Fibroblast of skin of left biceps (primary cell): ENCODE measurements around the gene FRRS1.

Experiments
- DNase-seq, 2 experiments: peaks; one replicate each; pipeline ENCODE4 v3.0.0-alpha.2; 2013; ENCODE audit warnings: low read depth in 2 of 2

The FRRS1 gene

DNA sequence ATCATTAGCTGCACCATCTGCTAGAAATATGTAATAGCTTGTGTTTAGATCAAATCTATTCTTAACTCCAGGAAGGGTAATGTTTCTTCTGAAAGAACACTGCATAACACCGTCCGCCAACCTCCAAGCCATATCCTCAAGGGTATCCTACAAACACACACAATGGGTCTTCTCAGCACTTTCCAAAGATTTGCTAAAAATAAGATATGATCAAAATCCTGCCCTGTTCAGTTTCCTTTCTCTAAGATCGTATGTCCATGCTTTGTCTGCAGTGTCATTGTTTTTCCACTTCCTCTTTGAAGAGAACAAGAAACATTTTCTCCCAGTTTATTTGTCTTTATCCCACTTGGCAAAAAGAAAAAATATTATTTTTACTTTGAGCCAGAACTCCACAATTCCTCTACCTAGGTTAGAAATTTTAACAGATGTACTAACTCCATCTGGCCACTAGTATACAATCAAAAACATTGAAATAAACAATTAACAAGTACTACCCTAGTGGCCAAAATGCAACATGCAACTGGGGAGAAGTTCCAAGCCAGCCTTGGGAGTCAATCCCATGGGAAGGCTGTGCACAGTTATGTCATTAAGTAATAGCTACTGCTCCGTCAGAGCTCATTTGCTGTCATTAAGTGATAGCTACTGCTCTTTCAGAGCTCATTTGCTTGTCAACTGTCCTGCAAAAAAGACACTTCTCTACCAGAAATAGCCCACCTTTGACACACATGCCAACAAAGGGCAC, 37.8 kb downstream of the FRRS1 start:
- no peak for DNase-seq

DNA sequence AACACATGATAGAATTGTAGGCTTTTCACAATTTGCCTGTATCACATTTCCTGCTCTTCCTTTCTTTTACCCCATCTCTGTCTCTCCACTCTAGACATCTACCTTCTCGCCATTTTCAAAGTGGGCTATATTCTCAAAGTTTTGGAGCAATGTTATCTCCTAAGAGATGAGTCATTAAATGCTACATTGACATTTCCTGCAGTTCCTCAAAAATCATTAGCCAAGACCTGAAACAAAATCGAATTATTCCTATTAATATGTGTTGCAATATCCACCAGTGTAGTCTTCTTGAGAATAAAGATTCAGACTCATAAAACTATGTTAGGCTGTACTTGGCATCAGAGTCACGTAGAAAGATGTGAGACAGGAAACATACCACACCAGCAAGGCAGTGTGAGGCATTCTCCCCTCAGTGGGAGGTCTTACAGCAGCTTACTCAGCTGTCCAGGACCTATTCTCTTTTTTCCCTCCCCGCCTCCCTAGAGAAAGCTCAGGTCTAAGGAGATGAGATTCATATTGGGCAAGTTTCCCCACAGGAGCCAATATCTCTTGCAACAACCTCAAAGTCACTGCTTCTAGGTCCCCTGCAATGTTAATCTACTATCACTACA, 38.8 kb downstream of the FRRS1 start:
- peak; percentile 64 to 67 for DNase-seq

- no peak for DNase-seq
Observed at GRCh38 chr1:99726818-99727217, 39.6 kb downstream of the FRRS1 start.

DNA sequence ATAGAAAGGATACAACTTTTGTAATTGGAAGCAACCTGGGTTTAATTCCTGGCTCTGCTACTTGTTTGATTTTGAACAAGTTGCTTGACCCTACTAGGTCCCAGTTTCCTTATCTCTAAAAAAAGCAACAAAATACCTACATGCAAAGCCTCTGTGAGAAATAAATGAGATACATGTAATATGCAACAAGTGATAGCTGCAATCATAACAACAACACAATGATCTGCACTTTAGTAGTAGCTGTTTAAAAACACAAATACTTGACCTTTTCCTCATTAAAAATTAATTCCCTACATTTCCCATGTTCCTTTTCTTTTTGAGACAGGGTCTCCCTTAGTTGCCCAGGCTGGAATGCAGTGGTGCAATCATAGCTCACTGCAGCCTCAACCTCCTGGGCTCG, 40.0 kb downstream of the FRRS1 start:
- DNase-seq: no peak

- no peak for DNase-seq
Observed at GRCh38 chr1:99725996-99726395, 40.4 kb downstream of the FRRS1 start.

DNA sequence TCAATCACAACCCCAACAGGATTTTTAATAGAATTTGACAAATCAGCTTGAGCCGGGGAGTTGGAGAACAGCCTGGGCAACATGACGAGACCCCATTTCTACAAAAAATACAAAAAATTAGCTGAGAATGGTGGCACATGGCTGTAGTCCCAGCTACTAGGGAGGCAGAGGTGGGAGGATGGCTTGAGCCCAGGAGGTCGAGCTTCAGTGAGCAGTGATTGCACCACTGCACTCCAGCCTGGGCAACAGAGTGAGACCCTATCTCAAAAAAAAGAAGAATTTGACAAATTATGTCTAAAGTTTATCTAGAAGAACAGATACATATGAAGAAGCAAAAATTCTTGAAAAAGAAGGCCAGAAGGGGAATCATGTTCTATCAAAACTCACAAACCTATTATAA, 43.2 kb downstream of the FRRS1 start:
- DNase-seq: no peak

DNA sequence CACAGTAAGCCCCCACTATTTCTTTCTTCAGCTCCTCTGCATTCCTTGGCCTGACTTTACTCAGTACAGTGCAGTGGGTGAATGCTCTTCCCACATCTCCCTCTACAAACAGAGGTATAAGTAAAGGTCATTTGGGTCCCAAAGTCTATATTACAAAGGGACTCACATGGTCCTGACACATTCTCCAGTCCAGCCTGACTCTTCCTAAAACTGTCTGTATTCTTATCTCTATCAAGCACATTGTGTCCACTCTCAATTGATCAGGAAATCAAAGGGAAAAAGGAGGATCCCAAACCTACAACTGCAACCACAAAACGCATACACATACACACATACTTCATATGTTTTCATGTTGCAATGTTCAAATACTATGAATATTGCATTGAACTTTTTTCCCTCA, 49.4 kb downstream of the FRRS1 start:
- no peak for DNase-seq

DNA sequence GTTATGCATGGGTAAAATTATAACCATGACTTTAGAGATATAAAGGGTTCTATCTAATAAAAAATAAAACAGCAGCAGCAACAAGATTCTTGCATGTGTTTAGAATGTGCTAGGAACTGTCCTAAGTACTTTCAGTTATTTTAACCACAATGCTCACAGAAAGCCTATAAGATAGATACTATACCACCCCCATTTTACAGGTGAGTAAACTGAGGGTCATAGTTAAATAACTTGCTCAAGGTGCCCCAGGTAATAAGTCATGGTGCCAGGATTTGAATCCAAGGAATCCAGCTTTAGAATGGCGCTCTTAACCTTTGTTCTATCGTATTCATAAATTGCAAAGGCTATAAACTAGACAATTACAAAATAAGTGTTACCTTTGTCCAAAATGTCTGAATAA, 53.4 kb downstream of the FRRS1 start:
- DNase-seq: no peak

DNA sequence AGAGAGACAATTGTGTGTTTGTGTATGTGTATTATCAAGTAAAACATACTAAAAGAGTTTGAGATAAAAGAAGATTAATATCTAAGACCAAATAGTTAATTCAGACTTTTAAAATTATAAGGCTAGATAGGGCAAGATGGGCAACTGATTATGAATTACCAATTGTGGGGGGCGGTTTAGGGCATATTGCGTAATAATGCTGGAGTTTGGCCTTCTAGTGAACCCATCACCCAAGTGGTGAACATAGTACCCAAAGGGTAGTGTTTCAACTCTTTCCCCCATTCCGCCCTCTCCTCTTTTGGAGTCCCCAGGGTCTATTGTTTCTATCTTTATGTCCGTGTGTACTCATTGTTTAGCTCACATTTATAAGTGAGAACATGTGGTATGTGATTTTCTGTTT, 55.4 kb downstream of the FRRS1 start:
- DNase-seq: no peak

GRCh38 chr1:99707535-99708142, 58.8 kb downstream of the FRRS1 start:
- DNase-seq: peak in 1 of 2 experiments; percentile 19

DNA sequence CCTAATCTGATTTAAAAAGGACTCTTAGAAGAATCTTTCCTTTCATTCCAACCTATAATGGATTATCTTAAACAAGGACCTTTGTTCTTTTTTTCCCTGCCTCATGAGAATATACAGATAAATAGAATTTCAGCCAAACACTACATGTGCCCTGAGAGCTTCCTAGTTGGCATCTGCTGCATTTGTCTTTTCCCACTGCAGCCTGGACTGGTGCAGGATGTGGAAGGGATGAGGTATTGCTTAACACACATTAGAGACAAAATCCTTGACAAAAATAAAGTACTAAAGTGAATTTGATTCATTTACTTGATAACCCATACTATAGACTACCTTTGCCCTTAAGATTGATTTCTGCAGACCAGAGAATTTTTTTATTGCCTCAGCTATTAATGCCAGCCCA, 61.0 kb downstream of the FRRS1 start:
- DNase-seq: no peak

DNA sequence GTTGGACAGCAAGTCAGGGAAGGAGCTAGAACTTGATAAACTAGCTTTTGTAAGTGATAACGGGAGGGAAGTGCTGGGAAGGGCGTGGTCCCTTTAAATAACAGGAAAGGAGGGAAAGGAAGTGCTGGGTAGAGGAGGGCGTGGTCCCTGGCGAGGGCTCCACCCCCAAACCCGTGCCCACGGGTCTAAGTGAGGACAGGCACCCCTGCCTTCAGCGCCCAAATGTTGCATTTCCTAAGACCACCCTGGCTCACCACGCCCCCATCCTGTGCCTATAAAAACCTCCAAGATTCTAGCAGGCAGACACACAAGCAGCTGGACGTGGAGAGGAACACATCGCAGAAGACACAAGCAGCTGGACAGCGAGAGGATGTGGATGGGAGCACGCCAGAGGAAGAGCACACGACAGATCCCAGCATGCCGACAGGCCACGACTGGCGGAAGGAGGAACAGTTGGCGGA, 62.0 kb downstream of the FRRS1 start:
- no peak for DNase-seq

DNA sequence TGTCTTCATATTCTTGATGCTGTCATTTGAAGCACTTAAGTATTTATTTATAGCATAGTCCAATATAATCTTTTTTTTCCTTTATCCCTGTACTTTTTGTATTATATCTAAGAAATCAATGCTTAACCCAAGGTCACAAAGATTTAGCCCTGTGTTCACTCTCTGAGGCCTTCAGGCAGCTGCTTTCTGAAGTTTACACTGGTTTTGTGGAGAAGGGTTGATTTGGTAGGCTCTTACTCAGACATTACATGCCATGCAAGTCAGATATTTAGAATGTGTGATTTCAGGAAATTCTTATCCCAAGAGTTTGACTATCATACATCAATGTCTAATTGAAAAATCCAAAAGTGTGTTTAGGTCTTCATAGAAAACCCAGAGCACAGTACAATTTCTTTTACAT, 64.2 kb downstream of the FRRS1 start:
- no peak for DNase-seq

DNA sequence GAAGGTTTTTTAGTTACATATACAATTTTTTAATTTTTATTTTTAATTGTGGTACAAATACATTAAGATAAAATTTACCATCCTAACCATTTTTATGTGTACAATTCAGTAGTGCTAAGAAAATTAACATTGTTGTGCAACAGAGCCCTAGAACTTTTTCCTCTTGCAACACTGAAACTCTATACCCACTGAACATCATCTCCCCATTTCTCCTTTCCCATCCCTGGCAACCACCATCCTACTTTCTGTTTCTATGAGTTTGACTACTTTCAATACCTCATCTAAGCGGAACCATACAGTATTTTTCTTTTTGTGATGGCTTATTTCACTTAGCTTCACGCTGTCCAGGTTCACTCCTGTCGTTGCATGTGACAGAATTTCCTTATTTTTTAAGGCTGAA, 66.4 kb downstream of the FRRS1 start:
- no peak for DNase-seq

- DNase-seq: no peak
Observed at GRCh38 chr1:99697580-99697979, 68.9 kb downstream of the FRRS1 start.

- DNase-seq: no peak
Observed at GRCh38 chr1:99696616-99697015, 69.8 kb downstream of the FRRS1 start.

DNA sequence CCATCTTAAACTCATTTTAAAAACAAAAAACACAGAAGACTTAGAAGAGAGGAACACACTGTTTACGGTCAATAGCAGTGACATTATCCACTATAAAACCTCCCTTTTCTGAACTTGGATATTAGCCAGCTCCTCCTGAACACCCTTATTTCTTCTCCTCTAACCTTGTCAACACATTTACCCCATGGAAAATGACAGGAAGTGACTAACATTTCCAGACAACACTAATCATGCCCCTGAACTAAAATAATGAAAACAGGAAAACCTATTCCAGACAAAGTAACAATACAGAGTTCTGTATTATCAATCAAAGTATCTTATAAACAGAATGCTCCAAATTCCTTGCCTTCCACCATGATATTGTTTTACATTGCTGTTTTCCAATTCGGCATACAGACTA, 75.3 kb downstream of the FRRS1 start:
- DNase-seq: no peak

GRCh38 chr1:99685516-99686180, 80.8 kb downstream of the FRRS1 start:
- DNase-seq: no peak

- DNase-seq: no peak
Observed at GRCh38 chr1:99682291-99682751, 84.1 kb downstream of the FRRS1 start.

DNA sequence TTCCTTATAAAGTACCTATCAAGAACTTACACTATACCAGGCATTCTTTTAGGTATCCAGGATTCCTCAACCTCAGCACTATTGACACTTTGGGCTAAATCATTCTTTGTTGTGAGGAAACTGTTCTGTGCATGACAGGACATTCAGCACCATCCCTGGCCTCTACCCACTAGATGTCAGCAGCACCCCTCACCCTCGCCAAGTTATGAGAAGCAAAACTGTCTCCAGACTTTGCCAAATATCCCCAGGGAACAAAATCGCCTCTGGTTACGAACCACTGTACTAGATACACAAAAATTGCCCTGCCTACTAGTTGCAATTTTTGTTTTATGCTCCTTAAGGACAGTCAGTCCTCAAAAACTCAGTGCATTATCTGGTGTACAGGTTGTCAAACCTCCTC, 84.9 kb downstream of the FRRS1 start:
- DNase-seq: no peak

- no peak for DNase-seq
Observed at GRCh38 chr1:99680270-99680669, 86.2 kb downstream of the FRRS1 start.

- DNase-seq: no peak
Observed at GRCh38 chr1:99677416-99677815, 89.0 kb downstream of the FRRS1 start.

GRCh38 chr1:99676876-99677275, 89.6 kb downstream of the FRRS1 start:
- DNase-seq: no peak
